Hematopoietic multipotent progenitor cell treated with erythropoietin and hydrocortisone succinate and interleukin-3 and kit ligand, for 6 days (in vitro differentiated cells): ENCODE results near the gene DDAH2.

Experiments
- DNase-seq: peaks from one replicate; pipeline ENCODE4 v3.0.0-alpha.2; 2015

DDAH2 gene

DNA sequence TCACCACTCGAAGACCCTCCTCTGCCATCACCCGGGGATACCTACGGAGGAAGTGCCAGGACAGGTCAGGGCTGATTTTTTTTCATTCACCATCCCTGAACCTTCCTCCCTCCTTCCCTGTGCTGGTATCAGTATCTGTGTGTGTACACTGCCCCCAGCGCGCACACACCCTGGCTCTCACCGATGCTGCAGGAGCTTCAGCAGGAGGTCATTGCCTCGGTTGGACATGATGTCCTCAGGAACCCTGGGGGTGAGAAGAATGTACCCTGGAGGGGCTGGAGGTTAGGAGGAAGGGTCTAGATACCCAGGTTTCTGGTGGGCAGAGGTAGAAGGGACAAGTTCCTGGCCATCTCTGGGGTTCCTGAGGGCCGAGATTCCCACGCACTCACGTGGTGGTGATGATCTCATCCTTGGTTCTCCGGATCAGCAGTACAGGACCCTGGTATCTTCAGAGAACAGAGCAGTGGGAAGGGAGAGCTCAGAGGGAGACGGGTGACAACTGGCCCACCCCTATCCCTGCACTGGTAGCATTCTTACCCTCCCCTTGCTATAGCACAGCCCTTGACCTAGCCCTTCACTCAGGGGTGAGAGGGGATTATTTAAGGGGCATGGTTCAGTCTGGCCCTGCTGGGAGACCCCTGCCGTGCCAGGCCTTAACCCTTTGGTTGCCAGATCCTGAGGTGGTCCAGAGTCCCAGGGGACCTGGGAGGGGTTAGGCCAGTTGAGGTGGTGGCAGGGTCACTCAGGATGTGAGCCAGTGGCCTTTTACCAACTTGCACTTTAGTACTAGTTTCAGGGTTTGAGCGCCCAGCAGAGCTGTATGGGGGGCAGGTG is 41.0 kb downstream of the DDAH2 start:
- no peak for DNase-seq

DNA sequence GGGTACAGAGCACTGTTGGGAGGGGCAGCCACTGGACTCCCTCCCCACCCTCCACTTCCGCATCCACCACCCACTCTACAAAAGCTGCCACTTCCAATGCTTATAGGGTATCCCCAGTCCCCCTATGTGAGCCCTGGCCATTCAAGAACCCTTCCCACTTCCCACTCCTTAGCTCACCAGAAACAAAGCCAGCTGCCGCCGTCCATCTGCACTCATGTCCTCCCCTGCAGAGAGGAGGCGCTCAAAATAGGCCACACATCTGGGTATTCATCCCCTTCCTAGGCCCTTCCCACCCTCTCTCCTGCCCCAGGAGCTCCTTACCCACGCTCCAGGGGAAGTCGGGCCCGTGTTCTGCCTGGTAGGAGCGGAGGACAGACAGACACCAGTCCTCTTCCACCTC is 41.8 kb downstream of the DDAH2 start:
- DNase-seq = no peak

DNA sequence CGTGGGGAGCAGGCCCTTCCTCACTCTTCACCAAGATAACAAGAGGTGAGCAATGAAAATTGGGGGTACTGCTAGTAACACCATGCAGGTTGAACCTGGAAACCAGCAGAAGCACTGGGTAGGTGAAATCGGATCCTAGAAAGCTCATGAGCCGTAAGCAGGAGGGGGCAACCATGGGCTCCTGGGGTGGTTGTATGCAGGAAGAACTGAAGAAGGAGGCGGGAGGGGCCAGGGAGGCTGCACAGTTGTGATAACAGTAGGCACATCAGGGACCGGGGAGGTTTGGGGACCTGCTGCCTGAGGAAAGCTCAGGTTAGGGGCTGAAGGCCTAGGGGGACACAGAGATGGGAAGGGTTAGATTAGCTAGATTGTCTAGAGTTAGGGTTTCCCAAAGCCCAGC is 42.6 kb downstream of the DDAH2 start:
- peak; percentile 83 for DNase-seq

DNA sequence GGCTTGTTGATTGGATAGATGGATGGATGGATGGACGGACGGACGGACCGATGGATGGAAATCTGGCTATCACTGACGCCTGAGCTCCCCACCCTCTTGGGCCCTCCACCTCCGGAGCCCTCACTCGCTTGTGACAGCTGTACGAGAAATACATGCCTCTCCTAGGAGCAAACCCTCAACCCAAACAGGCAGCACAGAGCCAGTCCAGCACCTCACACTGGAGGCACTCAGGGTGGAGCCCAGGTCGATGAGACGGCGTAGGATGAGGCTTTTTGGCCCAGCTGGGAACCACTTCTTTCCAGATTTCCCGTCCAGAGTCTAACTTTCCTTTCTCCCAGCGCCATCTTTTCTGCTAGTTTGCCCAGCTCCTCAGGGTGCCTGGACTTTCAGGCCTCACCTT is 45.5 kb downstream of the DDAH2 start:
- DNase-seq = no peak

DNA sequence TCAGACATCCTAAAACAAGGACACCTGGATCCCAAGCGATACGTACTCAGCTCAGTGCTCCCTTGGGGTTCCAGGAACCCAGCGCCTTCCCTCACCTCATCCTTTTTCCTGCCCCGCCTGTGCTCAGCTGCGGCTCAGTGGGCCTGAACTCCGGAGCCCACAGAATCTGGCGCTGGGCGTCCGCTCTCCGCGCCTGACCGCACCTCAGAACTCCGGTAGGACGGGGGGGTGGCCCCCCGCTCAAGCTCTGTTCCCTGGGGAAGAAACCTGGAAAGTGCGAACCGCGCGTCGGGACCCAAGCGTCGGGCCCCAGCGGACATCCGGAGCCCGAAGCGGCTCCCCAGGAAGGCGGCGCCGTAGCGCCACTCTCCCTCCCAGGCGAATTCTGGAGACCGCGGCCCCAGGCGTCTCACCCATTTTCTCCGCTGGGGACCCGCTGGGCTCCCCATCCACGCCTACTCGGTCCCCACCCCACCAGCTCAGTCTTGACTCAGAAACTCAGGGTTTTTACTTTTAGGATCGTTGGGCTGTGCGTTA is 47.9 kb downstream of the DDAH2 start:
- peak; percentile 73 for DNase-seq

DNA sequence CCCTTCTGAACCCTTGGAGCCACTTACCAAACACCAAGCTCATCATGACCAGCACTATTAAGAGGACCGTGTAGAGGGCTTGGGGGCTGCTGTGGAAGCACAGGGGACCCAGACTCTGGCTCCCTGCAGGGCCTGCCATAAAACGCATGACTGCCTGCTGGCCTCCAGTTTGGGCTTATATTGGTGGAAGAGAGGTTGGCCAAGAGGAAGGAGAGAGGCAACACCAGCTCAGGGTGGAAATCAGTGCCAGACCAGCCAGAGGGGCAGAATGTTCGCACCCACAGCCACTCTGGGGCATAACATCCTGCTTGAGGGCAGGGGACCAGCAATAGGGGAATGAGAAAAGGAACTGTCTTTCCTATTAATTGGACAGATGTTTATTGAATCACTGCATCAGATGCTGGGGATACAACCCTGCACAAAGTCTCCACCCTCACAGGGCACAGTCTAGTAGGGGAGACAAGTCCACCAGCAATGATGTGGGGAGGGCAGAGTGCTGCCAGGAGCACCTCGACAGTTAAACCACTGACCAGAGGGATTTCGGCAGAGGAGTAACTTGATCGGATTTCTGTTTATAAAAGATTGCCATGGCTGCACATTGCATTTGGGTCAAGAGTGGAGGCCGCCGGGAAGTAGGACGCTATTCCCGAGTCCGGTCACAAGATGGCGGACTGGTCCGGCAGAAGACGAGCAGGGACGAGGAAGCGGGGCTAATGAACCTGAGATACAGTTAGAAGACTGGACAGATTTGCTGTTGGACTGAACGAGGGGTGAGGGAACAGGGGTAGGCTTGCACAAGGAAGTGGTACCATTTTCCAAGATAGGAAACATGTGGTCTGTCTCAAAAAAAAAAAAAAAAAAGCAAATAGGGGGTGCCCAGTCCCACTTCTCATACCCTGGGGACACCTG is 48.6 kb downstream of the DDAH2 start, which contains the start of gene LY6G5C:
TSS of gene LY6G5C (minus strand) at position 842 of the 909 bp plus-strand sequence. CDS start at position 148, 694 bp downstream.
- peak; percentile 90 for DNase-seq

DNA sequence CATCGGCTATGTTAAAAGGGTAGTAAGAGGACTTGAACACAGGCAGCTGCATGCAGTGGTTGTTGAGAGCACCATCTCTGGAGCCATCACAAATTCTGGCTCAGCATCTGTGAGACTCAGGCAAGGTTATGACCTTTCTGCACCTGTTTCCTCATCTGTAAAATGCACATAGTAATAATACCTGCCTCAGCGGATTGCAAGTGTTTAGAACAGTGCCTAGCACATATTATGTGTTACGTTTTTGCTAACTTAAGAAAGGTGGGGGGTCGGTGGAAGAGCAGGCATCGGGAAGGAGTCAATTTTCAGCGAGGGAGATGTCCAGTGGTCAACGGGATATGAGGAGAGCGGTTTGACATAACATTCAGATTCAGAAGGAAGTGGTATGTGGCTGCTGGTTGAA is 51.1 kb downstream of the DDAH2 start:
- no peak for DNase-seq
